ENCODE measurements around the gene RPP25L.

RPP25L gene

DNA sequence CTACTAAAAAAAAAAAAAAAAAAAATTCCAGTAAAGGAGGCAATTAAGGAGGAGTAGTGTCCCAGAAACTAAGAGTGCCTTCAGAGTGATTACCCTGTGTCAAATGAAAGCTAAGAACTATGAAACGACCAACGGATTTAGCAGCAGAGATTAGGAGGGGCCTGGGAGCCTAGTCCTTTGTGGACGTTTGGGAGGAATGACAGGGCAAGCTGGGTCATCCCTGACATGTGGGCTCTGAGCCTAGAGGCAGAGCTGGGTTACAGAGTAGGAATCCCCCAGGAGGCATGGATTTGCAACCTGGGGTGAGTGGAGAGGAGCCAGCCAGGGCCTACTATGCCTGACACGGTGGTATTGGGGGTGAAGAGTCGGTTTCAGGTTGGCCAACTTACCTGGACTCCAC is 21.3 kb upstream of the RPP25L start:
- Histone ChIP-seq H3K36me3 (ENCODE audit: control insufficient read depth in 4 of 4, insufficient read depth in 4 of 4, low read length in 3 of 4) (peaks cover 0 to 17% (median 10%) of the 10 kb centered on the region in 4 experiments), H3K9me3 (ENCODE audit: control extremely low read depth in 1 of 5, control insufficient read depth in 4 of 5, insufficient read depth in 2 of 5, low read depth in 1 of 5, low read length in 4 of 5) (no peaks in the 10 kb centered on the region), H3K27ac (ENCODE audit: insufficient read depth in 1 of 2, low read depth in 1 of 2, low read length in 2 of 2, poor library complexity in 1 of 2, severe bottlenecking in 2 of 2) (no peak overlapping the region), H3K4me1 (ENCODE audit: control extremely low read depth in 1 of 4, control insufficient read depth in 4 of 4, insufficient read depth in 4 of 4, low read length in 3 of 4) (peaks cover 1 to 33% (median 25%) of the 10 kb centered on the region in 4 experiments), H3K4me3 (ENCODE audit: control insufficient read depth in 1 of 7, extremely low read depth in 1 of 7, insufficient read depth in 4 of 7, low read depth in 2 of 7, low read length in 6 of 7) (no peak overlapping the region), H3K27me3 (replicated peaks in 2 of 5; ENCODE audit: control insufficient read depth in 4 of 5, insufficient read depth in 5 of 5, low read length in 4 of 5) (peaks cover 5 to 33% (median 15%) of the 10 kb centered on the region in 5 experiments)
- ChIA-PET POLR2A (interaction anchor here (0.6 kb wide), 1 partner anchor 42 kb away, joined by 4 read pairs; no protein-coding TSS in a partner anchor), CTCF (interaction anchor here (0.6 to 10.7 kb wide), 13 partner anchors 10 to 197 kb away, joined by 3 to 293 read pairs (median 4); partner anchors contain the start of genes DCTN3, GALT and RPP25L)
- WGBS (ENCODE audit: insufficient coverage), result 92% methylated on average over 2 of the region's 5 CpGs
- no peak for DNase-seq

- Histone ChIP-seq H3K27me3 (replicated peaks in 2 of 5; ENCODE audit: control insufficient read depth in 4 of 5, insufficient read depth in 5 of 5, low read length in 4 of 5) (peaks cover 11 to 59% (median 33%) of the 10 kb centered on the region in 5 experiments), H3K4me3 (ENCODE audit: control insufficient read depth in 1 of 7, extremely low read depth in 1 of 7, insufficient read depth in 4 of 7, low read depth in 2 of 7, low read length in 6 of 7) (no peak overlapping the region), H3K27ac (ENCODE audit: insufficient read depth in 1 of 2, low read depth in 1 of 2, low read length in 2 of 2, poor library complexity in 1 of 2, severe bottlenecking in 2 of 2) (no peak overlapping the region), H3K9me3 (ENCODE audit: control extremely low read depth in 1 of 5, control insufficient read depth in 4 of 5, insufficient read depth in 2 of 5, low read depth in 1 of 5, low read length in 4 of 5) (no peaks in the 10 kb centered on the region), H3K36me3 (ENCODE audit: control insufficient read depth in 4 of 4, insufficient read depth in 4 of 4, low read length in 3 of 4) (peaks cover 0 to 12% (median 8%) of the 10 kb centered on the region in 4 experiments), H3K4me1 (ENCODE audit: control extremely low read depth in 1 of 4, control insufficient read depth in 4 of 4, insufficient read depth in 4 of 4, low read length in 3 of 4) (peaks cover 0 to 14% (median 7%) of the 10 kb centered on the region in 4 experiments)
- no peak for DNase-seq
- CTCF ChIA-PET, result interaction anchor here (1.3 to 10.7 kb wide), 3 partner anchors 8 to 83 kb away, joined by 9 to 293 read pairs (median 82); partner anchors contain the start of genes DCTN3 and RPP25L
- 57% methylated on average over 5 of the region's 5 CpGs for WGBS (ENCODE audit: insufficient coverage)
- POLR2A ChIA-PET, result no interaction called here
Measured at GRCh38 chr9:34630402-34631154, 18.7 kb upstream of the RPP25L start.

- ChIA-PET CTCF (interaction anchor here (1.2 to 10.7 kb wide), 4 partner anchors 9 to 19 kb away, joined by 4 to 293 read pairs (median 6); partner anchors contain the start of genes DCTN3, RPP25L and SIGMAR1), POLR2A (no interaction called here)
- H3K4me1 ChIP-seq (ENCODE audit: control extremely low read depth in 1 of 4, control insufficient read depth in 4 of 4, insufficient read depth in 4 of 4, low read length in 3 of 4), result peaks cover 0 to 14% (median 7%) of the 10 kb centered on the region in 4 experiments
- H3K36me3 ChIP-seq (ENCODE audit: control insufficient read depth in 4 of 4, insufficient read depth in 4 of 4, low read length in 3 of 4), result peaks cover 0 to under 1% (median 0%) of the 10 kb centered on the region in 4 experiments
- no peak for DNase-seq
- no peaks in the 10 kb centered on the region for H3K9me3 ChIP-seq (ENCODE audit: control extremely low read depth in 1 of 5, control insufficient read depth in 4 of 5, insufficient read depth in 2 of 5, low read depth in 1 of 5, low read length in 4 of 5)
- peak overlapping the region in 2 of 7 experiments; percentile 66 for H3K4me3 ChIP-seq (ENCODE audit: control insufficient read depth in 1 of 7, extremely low read depth in 1 of 7, insufficient read depth in 4 of 7, low read depth in 2 of 7, low read length in 6 of 7)
- H3K27me3 ChIP-seq (replicated peaks in 2 of 5; ENCODE audit: control insufficient read depth in 4 of 5, insufficient read depth in 5 of 5, low read length in 4 of 5), result peaks cover 11 to 71% (median 35%) of the 10 kb centered on the region in 5 experiments
- WGBS (ENCODE audit: insufficient coverage), result 31% methylated on average over 4 of the region's 5 CpGs
- no peak overlapping the region for H3K27ac ChIP-seq (ENCODE audit: insufficient read depth in 1 of 2, low read depth in 1 of 2, low read length in 2 of 2, poor library complexity in 1 of 2, severe bottlenecking in 2 of 2)
Measured at GRCh38 chr9:34629491-34629808, 17.6 kb upstream of the RPP25L start.

DNA sequence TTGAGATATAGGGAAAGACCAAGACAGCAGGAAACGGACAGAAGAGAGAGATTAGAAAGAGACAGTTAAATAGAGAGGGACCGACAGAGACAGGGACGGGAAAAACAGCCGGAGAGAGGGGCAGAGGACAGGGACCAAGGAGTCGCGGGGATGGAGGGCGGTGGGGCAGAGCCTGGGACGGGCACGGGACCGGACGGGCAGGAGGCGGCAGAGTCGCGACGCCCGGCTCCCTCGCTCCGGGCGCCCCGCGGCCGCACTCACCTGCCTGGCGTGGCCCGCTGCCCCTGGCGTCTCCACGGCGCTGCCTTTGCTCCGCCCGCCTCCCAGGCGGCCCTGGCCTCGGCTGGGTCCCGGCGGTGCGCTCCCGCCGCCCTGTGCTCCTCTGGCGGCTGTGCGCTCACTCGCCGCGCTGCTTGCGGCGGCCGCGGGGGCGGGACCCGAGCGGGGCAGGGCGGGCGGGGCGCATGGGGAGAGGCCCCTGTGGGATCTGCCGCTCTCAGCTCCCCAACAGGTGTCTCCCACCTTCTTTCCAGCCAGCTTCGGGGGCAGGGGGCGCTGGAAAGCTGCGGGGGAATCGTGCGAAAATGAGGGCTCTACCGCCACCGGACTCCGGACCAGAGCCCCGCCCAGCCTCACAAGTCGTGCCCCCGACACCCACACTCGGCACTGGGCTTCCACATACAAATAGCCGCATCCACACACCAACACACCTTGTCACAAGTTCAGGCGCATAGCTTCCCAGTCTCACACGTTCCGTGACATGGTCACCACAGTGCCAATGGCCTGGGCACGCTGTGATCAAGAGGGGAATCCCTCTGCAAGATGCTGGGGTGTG is 17.0 kb upstream of the RPP25L start, which contains the start of gene ARID3C:
TSS of gene ARID3C (minus strand) at position 411 of the 835 bp plus-strand sequence. CDS start 1,052 bp downstream, outside the sequence.
- DNase-seq, result peak in 2 of 3 donors; percentile 33 to 42
- Histone ChIP-seq H3K36me3 (ENCODE audit: control insufficient read depth in 4 of 4, insufficient read depth in 4 of 4, low read length in 3 of 4) (no peaks in the 10 kb centered on the region), H3K4me3 (ENCODE audit: control insufficient read depth in 1 of 7, extremely low read depth in 1 of 7, insufficient read depth in 4 of 7, low read depth in 2 of 7, low read length in 6 of 7) (peak within 1 kb of the TSS in 6 of 7 experiments; percentile 23 to 66 (median 46)), H3K27me3 (replicated peaks in 2 of 5; ENCODE audit: control insufficient read depth in 4 of 5, insufficient read depth in 5 of 5, low read length in 4 of 5) (peaks cover 11 to 76% (median 39%) of the 10 kb centered on the region in 5 experiments), H3K4me1 (ENCODE audit: control extremely low read depth in 1 of 4, control insufficient read depth in 4 of 4, insufficient read depth in 4 of 4, low read length in 3 of 4) (peaks cover 0 to 19% (median 8%) of the 10 kb centered on the region in 4 experiments), H3K27ac (ENCODE audit: insufficient read depth in 1 of 2, low read depth in 1 of 2, low read length in 2 of 2, poor library complexity in 1 of 2, severe bottlenecking in 2 of 2) (no peak within 1 kb of the TSS), H3K9me3 (ENCODE audit: control extremely low read depth in 1 of 5, control insufficient read depth in 4 of 5, insufficient read depth in 2 of 5, low read depth in 1 of 5, low read length in 4 of 5) (no peaks in the 10 kb centered on the region)
- ChIA-PET POLR2A (no interaction called here), CTCF (interaction anchor here (0.5 to 10.7 kb wide), 5 partner anchors 9 to 27 kb away, joined by 4 to 293 read pairs (median 5); partner anchors contain the start of genes DCTN3, RPP25L and SIGMAR1)
- WGBS (ENCODE audit: insufficient coverage), result 2% methylated on average over 51 of the region's 69 CpGs

GRCh38 chr9:34627716-34628655 is 16.1 kb upstream of the RPP25L start:
- DNase-seq, result no peak
- ChIA-PET CTCF (interaction anchor here (1.3 to 10.7 kb wide), 4 partner anchors 10 to 18 kb away, joined by 4 to 293 read pairs (median 6); partner anchors contain the start of genes RPP25L and SIGMAR1), POLR2A (no interaction called here)
- 26% methylated on average over 15 of the region's 20 CpGs for WGBS (ENCODE audit: insufficient coverage)
- Histone ChIP-seq H3K4me3 (ENCODE audit: control insufficient read depth in 1 of 7, extremely low read depth in 1 of 7, insufficient read depth in 4 of 7, low read depth in 2 of 7, low read length in 6 of 7) (peak overlapping the region in 5 of 7 experiments; percentile 29 to 66 (median 57)), H3K36me3 (ENCODE audit: control insufficient read depth in 4 of 4, insufficient read depth in 4 of 4, low read length in 3 of 4) (no peaks in the 10 kb centered on the region), H3K4me1 (ENCODE audit: control extremely low read depth in 1 of 4, control insufficient read depth in 4 of 4, insufficient read depth in 4 of 4, low read length in 3 of 4) (peaks cover 0 to 28% (median 9%) of the 10 kb centered on the region in 4 experiments), H3K27ac (ENCODE audit: insufficient read depth in 1 of 2, low read depth in 1 of 2, low read length in 2 of 2, poor library complexity in 1 of 2, severe bottlenecking in 2 of 2) (no peak overlapping the region), H3K9me3 (ENCODE audit: control extremely low read depth in 1 of 5, control insufficient read depth in 4 of 5, insufficient read depth in 2 of 5, low read depth in 1 of 5, low read length in 4 of 5) (no peaks in the 10 kb centered on the region), H3K27me3 (replicated peaks in 2 of 5; ENCODE audit: control insufficient read depth in 4 of 5, insufficient read depth in 5 of 5, low read length in 4 of 5) (peaks cover 11 to 85% (median 43%) of the 10 kb centered on the region in 5 experiments)

DNA sequence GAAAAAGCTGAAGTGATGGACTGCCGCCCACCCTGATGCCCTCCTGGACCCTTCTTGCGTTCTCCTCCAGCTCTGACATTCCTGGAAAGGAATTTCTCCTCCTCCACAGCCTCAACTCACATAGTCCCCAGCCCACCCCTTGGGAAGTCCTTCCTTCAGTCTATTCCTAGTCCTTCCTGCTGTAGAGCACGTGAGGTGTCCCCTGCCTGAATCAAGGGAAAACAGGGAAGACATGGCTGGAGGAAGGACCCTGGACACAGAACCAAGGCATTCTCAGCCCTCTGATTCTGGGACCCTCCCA is 13.2 kb upstream of the RPP25L start:
- Histone ChIP-seq H3K27me3 (replicated peaks in 2 of 5; ENCODE audit: control insufficient read depth in 4 of 5, insufficient read depth in 5 of 5, low read length in 4 of 5) (peaks cover 11 to 92% (median 49%) of the 10 kb centered on the region in 5 experiments), H3K27ac (ENCODE audit: insufficient read depth in 1 of 2, low read depth in 1 of 2, low read length in 2 of 2, poor library complexity in 1 of 2, severe bottlenecking in 2 of 2) (no peak overlapping the region), H3K4me3 (ENCODE audit: control insufficient read depth in 1 of 7, extremely low read depth in 1 of 7, insufficient read depth in 4 of 7, low read depth in 2 of 7, low read length in 6 of 7) (no peak overlapping the region), H3K9me3 (ENCODE audit: control extremely low read depth in 1 of 5, control insufficient read depth in 4 of 5, insufficient read depth in 2 of 5, low read depth in 1 of 5, low read length in 4 of 5) (peaks cover 0 to 6% (median 0%) of the 10 kb centered on the region in 5 experiments), H3K36me3 (ENCODE audit: control insufficient read depth in 4 of 4, insufficient read depth in 4 of 4, low read length in 3 of 4) (no peaks in the 10 kb centered on the region), H3K4me1 (ENCODE audit: control extremely low read depth in 1 of 4, control insufficient read depth in 4 of 4, insufficient read depth in 4 of 4, low read length in 3 of 4) (peaks cover 0 to 33% (median 9%) of the 10 kb centered on the region in 4 experiments)
- 57% methylated on average over 1 of the region's 3 CpGs for WGBS (ENCODE audit: insufficient coverage)
- CTCF ChIA-PET, result interaction anchor here (1.1 to 7.6 kb wide), 4 partner anchors 8 to 25 kb away, joined by 3 to 82 read pairs (median 19); partner anchors contain the start of gene GALT
- DNase-seq, result no peak
- POLR2A ChIA-PET, result interaction anchor here (0.7 kb wide), 1 partner anchor 11 kb away, joined by 3 read pairs; no protein-coding TSS in a partner anchor
